OCI-LY3 (cell line): ENCODE data around the gene MORN5.

Source experiments
- H2AFZ ChIP-seq: fragments of 200-600, 300-600 bp; shearing (Covaris generic); 2 replicates; pipeline ENCODE4 v1.6.0; 2014; ENCODE audit warnings: antibody characterized with exemption, low read depth, low read length
- H3K27ac ChIP-seq: fragments of 200-600, 300-600 bp; sonication (generic); 2 replicates; pipeline ENCODE4 v1.5.1; 2014; ENCODE audit warnings: mild to moderate bottlenecking, low read length, moderate library complexity, mixed read lengths
- H3K27me3 ChIP-seq: fragments of 200-600, 300-600 bp; sonication (generic); 2 replicates; pipeline ENCODE4 v1.6.1; 2014; ENCODE audit warnings: low read depth, low read length, mixed read lengths
- H3K36me3 ChIP-seq: fragments of 200-600, 300-600 bp; sonication (generic); replicated peaks from 2 replicates; pipeline ENCODE3; 2014; ENCODE audit warnings: low read depth, low read length, mixed read lengths
- H3K4me1 ChIP-seq: fragments of 300-600, 200-600 bp; sonication (generic); 2 replicates; pipeline ENCODE4 v1.6.1; 2014; ENCODE audit warnings: low read length, mixed read lengths
- H3K4me2 ChIP-seq: fragments of 200-600, 300-600 bp; sonication (generic); 2 replicates; pipeline ENCODE4 v1.6.1; 2014; ENCODE audit warnings: low read length, mixed read lengths
- H3K4me3 ChIP-seq: fragments of 300-600, 200-600 bp; sonication (generic); 2 replicates; pipeline ENCODE4 v1.5.1; 2014; ENCODE audit warnings: antibody characterized with exemption, mild to moderate bottlenecking, low read length, moderate library complexity
- H3K79me2 ChIP-seq: fragments of 300-600, 200-600 bp; shearing (Covaris generic); 2 replicates; pipeline ENCODE4 v1.6.1; 2014; ENCODE audit warnings: mild to moderate bottlenecking, low read length, mixed read lengths
- H3K9ac ChIP-seq: fragments of 300-600, 200-600 bp; shearing (Covaris generic); 2 replicates; pipeline ENCODE4 v1.6.0; 2014; ENCODE audit warnings: mild to moderate bottlenecking, low read length, moderate library complexity
- H3K9me3 ChIP-seq: fragments of 200-600, 300-600 bp; shearing (Covaris generic); 2 replicates; pipeline ENCODE4 v1.6.1; 2014; ENCODE audit warnings: low read length, mixed read lengths; ENCODE audit not compliant: insufficient read depth
- H4K20me1 ChIP-seq: fragments of 200-600, 300-600 bp; sonication (generic); 2 replicates; pipeline ENCODE4 v1.6.1; 2016; ENCODE audit warnings: low read length, mixed read lengths; ENCODE audit not compliant: insufficient read depth
- EZH2phosphoT487 ChIP-seq: fragments of 200-600 bp; shearing (Covaris generic); IDR thresholded peaks from 2 replicates; pipeline ENCODE4 v1.6.1; 2018; ENCODE audit warnings: antibody characterized with exemption, mixed run types, low read depth
- TF ChIP-seq, protein P1 (sequence below): fragments of 200-600, 300-600 bp; sonication (generic); IDR thresholded peaks from 2 replicates; pipeline ENCODE4 v1.5.1; 2014; ENCODE audit warnings: antibody characterized with exemption, low read length, low read depth

MORN5 gene

DNA sequence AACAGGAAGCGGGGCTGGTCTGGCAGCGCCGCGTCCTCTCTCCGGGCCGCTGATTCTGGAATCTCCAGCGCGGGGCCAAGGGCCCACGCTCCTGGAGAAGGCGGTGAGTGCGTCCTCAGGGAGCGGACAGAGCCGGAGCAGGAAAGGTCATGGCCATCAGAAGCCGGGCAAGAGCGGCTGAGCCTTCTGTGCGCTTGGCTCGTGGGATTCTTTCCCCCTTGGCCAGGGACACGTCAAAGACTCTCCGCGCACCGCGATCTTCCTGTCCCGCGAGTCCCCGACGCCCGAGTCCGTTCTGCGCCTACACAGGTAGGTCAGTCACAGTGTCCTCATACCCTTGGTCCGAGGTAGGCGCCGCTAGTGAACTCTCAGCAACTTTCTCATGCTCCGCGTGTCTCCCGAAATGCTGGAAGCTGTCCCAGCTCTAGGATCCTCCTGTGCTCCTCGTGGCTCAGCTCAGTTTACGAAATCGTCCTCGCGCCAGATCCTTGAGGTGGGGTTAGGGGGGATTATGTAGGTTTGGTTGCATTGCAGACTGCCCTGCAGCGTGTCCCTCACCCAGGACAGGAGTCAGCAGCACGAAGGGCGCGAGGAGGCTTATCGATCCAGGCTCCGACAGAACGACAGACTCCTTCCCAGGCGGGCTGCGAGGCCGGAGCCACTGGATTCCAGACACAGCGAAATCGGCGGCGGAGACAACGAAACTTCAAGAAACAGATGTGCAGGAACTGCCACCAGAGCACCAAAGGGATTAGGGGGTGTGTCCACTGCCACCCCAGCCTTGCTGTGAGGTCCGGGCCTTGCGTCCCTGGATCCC lies 60.4 kb downstream of the MORN5 start:
- no peaks in the 10 kb centered on the region for H3K9me3 ChIP-seq
- H2AFZ ChIP-seq = no peak overlapping the region
- H3K79me2 ChIP-seq = no peaks in the 10 kb centered on the region
- no peaks in the 10 kb centered on the region for H3K36me3 ChIP-seq
- H3K4me1 ChIP-seq = no peaks in the 10 kb centered on the region
- TF ChIP-seq EZH2phosphoT487 = no peak
- TF ChIP-seq, protein P1, sequence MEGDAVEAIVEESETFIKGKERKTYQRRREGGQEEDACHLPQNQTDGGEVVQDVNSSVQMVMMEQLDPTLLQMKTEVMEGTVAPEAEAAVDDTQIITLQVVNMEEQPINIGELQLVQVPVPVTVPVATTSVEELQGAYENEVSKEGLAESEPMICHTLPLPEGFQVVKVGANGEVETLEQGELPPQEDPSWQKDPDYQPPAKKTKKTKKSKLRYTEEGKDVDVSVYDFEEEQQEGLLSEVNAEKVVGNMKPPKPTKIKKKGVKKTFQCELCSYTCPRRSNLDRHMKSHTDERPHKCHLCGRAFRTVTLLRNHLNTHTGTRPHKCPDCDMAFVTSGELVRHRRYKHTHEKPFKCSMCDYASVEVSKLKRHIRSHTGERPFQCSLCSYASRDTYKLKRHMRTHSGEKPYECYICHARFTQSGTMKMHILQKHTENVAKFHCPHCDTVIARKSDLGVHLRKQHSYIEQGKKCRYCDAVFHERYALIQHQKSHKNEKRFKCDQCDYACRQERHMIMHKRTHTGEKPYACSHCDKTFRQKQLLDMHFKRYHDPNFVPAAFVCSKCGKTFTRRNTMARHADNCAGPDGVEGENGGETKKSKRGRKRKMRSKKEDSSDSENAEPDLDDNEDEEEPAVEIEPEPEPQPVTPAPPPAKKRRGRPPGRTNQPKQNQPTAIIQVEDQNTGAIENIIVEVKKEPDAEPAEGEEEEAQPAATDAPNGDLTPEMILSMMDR = no peak
- no peaks in the 10 kb centered on the region for H4K20me1 ChIP-seq
- H3K4me3 ChIP-seq = no peak overlapping the region
- no peak overlapping the region for H3K9ac ChIP-seq
- H3K27me3 ChIP-seq = no peaks in the 10 kb centered on the region
- H3K4me2 ChIP-seq = no peak overlapping the region
- H3K27ac ChIP-seq = no peak overlapping the region

DNA sequence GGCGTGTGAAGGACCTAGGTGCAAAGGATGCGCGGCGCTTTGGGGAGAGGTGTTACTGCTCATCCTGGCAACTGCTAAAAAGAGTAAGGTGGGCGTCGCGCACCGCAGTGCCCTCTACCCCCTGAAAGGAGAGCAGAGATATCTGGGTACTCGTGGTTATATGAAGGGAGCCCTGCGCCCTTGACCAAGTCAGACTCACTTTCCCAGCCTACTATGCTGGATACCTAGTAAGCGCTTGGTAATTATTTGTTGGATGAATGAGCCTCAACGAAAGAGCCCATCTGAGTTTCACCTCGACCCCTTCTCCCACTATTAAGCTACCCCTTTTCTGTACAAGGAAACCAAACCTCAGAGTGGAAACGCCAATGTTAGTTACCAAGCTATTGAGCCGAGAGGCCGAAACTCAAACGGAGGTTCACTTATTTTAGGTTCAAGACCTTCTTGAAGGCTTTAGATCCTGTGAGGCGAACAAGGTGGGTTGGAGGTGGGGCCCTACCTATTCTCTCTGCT lies 61.0 kb downstream of the MORN5 start:
- H3K4me1 ChIP-seq = no peaks in the 10 kb centered on the region

DNA sequence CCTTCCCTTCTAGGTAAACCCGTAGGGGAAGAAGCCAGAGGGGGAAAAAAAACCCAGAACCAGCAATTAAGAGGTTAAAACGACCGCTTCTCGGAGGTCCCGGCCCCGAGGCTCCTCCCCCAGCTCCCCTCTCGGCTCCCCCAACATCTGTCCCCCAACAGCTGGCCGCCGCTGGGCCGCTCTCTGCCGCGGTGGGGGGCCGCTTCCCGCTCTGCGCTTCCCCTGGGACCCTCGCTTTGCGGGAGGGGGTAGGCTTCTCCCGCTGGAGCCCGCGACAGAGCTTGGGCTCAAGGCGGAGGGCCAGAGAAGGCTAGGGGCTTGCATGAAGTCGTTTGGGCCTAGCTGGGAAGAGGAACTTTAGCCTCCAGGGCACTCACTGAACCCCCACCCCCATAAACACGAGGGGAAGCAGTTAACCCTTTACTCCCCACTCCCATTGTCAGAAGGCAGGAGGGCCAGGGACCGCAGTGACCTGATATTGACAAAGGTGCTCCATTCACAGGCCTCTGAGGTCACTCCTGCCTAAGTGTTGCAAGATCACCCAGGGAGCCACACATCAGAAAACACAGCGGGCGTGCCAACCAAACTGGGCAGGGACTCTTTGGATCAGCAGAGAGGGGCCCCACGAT lies 61.6 kb downstream of the MORN5 start:
- TF ChIP-seq EZH2phosphoT487 = no peak
- TF ChIP-seq, protein P1 = no peak
- Histone ChIP-seq H3K4me1 (no peaks in the 10 kb centered on the region), H3K4me2 (no peak overlapping the region), H3K27me3 (no peaks in the 10 kb centered on the region), H2AFZ (no peak overlapping the region), H3K79me2 (no peaks in the 10 kb centered on the region), H3K36me3 (no peaks in the 10 kb centered on the region), H3K27ac (no peak overlapping the region), H3K4me3 (no peak overlapping the region), H3K9ac (no peak overlapping the region), H4K20me1 (no peaks in the 10 kb centered on the region), H3K9me3 (no peaks in the 10 kb centered on the region)

More for the DNA sequence above, 61.0 kb downstream of the MORN5 start:
- no peak overlapping the region for H2AFZ ChIP-seq
- TF ChIP-seq EZH2phosphoT487 = no peak
- TF ChIP-seq, protein P1 = no peak
- H3K4me2 ChIP-seq = no peak overlapping the region
- no peaks in the 10 kb centered on the region for H3K9me3 ChIP-seq
- no peaks in the 10 kb centered on the region for H4K20me1 ChIP-seq
- no peak overlapping the region for H3K27ac ChIP-seq
- H3K4me3 ChIP-seq = no peak overlapping the region
- H3K27me3 ChIP-seq = no peaks in the 10 kb centered on the region
- H3K9ac ChIP-seq = no peak overlapping the region
- H3K36me3 ChIP-seq = no peaks in the 10 kb centered on the region
- no peaks in the 10 kb centered on the region for H3K79me2 ChIP-seq

DNA sequence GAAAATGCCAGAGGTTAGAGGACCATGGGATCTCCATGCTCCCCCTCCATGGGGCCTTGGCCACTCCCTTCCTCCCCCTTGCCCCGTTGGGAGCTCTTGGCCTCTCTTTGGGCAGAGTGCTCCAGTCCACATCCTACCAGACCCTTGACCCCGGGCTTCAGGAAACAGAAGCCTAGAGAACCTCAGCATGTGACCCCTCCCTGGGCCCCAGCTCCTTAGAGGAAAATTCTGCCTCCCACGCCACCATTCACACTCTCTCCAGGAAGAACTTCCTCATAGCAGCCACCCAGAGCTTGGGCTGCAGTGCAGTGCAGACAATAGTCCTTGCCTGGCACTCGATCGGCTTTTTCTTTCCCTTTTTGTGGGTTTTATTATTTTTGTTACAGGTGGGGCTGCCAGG lies 63.1 kb downstream of the MORN5 start:
- H3K4me1 ChIP-seq = no peaks in the 10 kb centered on the region
- H3K79me2 ChIP-seq = no peaks in the 10 kb centered on the region
- H3K27me3 ChIP-seq = no peaks in the 10 kb centered on the region
- H3K4me2 ChIP-seq = no peak overlapping the region
- H3K9ac ChIP-seq = no peak overlapping the region
- no peaks in the 10 kb centered on the region for H3K36me3 ChIP-seq
- no peak for TF ChIP-seq EZH2phosphoT487
- TF ChIP-seq, protein P1 = no peak
- H3K27ac ChIP-seq = no peak overlapping the region
- no peaks in the 10 kb centered on the region for H4K20me1 ChIP-seq
- no peaks in the 10 kb centered on the region for H3K9me3 ChIP-seq
- H3K4me3 ChIP-seq = no peak overlapping the region
- no peak overlapping the region for H2AFZ ChIP-seq
